Measurements from ENCODE around the gene DCC.

Gene DCC

GRCh38 chr18:53224128-53224778 lies 884.3 kb downstream of the DCC start:
- DNase-seq (ENCODE audit: low read depth in 2 of 2) = no peak

GRCh38 chr18:53225567-53226325 lies 885.7 kb downstream of the DCC start:
- DNase-seq (ENCODE audit: low read depth in 2 of 2) = no peak

DNA sequence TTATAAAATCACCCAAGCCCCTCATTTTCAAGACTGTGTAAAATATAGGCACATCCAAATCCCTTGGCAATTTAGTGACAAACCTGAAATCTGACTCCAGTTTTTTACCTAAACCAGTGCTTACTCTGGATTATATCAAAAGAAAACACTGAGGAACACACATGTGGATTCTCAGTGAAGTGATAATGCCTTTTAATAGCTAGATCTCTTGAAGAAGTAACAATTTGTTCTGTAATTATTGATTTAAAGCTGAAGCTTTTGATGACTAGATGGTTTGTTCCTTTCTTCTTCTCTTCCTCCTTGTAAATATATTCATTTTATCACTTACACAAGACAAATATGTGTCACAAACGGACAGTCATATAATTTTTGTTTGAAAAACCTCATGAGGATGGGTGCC lies 894.6 kb downstream of the DCC start:
- no peak for DNase-seq (ENCODE audit: low read depth in 2 of 2)

GRCh38 chr18:53241161-53241560 lies 901.2 kb downstream of the DCC start:
- no peak for DNase-seq (ENCODE audit: low read depth in 2 of 2)

DNA sequence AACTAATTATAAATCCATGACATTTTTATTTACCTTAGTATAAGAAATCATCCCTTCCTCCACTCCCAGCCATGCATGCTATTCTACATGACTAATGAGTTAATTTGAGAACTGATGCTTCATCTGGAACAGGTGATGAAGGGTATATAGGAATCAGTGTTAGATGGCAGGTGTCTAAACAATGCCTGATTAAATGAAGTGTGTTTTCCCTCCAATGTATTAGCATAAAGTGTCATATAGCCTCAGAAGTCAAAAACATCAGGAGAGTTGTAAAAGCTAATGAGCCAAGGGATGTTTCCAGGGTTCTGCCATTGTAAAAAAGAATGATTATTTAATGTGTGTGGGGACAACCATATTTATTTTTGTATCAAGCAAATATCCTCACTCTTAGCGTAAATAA lies 913.8 kb downstream of the DCC start:
- no peak for DNase-seq (ENCODE audit: low read depth in 2 of 2)

DNA sequence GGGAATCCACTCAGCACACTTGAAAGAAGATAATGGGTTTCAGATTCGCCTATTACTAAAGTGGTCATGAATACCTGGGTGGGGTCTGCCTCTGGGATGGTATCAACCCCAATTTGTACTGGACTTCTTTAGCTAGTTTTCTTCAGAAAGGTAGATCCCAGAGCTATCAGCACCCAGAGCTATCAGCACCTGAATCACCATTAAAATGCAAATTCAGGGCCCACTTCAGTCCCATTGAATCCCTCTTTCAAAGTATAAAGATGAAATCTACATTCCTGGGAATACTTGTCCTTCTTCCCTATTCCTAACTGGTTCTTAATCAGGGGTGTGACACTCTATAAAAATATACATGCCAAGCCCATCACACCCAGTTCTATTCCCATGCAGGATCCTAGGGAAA lies 914.3 kb downstream of the DCC start:
- DNase-seq (ENCODE audit: low read depth in 2 of 2) = no peak

GRCh38 chr18:53261241-53261640 lies 921.2 kb downstream of the DCC start:
- no peak for DNase-seq (ENCODE audit: low read depth in 2 of 2)

- no peak for DNase-seq (ENCODE audit: low read depth in 2 of 2)
Observed at GRCh38 chr18:53266850-53267249, 926.9 kb downstream of the DCC start.

DNA sequence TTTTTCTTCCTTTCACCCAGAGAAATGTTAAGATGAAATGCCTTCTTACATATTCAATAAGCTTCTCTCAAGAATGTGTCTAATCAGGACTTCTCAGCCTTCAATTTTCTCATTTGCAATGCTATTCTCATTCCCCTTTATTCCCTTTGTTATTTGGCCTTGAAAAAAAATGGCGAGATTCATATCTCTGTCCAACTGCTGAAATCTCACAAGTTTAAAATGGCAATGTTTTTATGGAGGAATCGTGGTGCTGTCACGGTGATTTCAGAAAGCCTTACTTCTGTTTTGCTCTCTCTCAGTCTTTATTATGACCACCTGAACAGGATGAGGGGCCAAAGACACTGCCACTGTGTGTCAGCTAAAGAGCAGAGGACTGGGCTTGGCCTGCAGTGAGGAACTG lies 928.5 kb downstream of the DCC start:
- DNase-seq (ENCODE audit: low read depth in 2 of 2) = no peak

GRCh38 chr18:53281406-53281805 lies 941.4 kb downstream of the DCC start:
- no peak for DNase-seq (ENCODE audit: low read depth in 2 of 2)

GRCh38 chr18:53283708-53284107 lies 943.7 kb downstream of the DCC start:
- no peak for DNase-seq (ENCODE audit: low read depth in 2 of 2)

GRCh38 chr18:53305461-53305860 lies 965.5 kb downstream of the DCC start:
- DNase-seq (ENCODE audit: low read depth in 2 of 2) = no peak

DNA sequence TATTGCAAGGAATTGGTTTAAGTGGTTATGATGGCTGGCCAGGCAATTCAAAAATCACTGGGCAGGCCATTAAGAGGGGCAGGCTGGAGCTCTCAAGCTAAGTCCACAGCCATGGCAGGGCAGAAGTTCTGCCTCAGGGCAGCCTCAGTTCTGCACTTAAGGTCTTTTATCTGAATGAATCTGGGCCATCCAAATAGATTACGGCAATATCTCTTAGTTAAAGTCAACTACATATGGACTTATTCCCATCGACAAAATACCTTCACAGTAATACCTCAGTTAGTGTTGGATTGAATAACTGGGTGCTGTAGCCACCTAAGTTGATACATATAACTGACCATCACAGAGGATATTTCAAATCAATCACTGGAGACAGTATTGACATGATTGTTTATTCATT lies 979.6 kb downstream of the DCC start:
- no peak for DNase-seq (ENCODE audit: low read depth in 2 of 2)

DNA sequence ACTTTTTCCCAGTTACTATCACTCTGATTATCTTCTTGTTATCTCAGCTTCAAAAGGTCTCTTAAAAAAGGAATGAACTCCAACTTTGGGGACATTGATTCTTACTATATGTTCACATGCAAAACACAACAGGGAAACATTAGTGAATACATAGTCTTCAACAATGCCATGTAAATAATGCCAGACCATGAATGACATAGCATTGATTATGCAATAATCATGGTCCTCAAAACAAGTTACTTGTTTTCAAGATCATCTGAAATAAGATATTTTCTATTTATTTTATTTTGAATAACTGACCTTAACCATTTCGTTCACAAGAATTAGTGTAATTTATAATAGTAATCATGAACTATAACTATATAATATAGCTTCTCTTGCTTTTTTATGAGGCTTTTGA lies 982.2 kb downstream of the DCC start:
- DNase-seq (ENCODE audit: low read depth in 2 of 2) = no peak

DNA sequence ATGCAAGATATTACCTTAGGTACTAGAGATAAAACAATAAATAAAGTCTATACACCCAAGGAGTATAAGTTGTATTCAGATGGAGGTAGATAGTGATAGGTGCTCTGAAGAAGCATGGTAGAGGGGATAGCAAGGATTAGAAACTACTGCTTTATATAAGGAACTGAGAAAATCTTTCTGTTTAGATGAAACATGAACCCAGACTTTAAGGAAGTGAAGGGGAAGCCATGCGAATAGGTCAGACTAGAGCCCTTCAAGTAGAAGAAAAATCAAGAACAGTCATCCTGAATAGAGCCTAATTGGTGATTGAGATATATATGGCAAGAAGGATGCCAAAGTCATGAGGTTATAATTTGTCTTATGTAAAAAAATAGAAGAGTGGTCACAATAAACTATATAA lies 984.4 kb downstream of the DCC start:
- DNase-seq (ENCODE audit: low read depth in 2 of 2) = no peak

- no peak for DNase-seq (ENCODE audit: low read depth in 2 of 2)
Observed at GRCh38 chr18:53360501-53361443, 1020.8 kb downstream of the DCC start.

DNA sequence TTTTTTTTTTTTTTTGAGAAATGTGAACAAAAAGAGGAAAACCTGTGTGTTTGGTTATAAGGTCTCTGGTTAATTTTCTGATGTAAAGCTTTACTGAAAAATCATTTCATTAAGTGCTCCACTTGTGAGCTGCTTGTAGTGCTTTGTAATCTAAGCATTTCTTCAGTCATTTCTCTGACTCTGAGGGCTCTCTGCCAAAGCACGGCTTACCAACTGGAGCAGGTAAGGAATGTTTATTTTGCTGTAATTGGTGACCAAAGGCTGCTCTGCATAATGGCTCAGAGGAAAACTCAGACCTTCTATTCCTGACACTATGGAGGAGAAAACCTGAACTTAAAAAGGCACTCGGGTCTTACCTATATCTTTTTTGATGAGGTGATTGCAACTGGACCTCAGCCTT lies 1035.6 kb downstream of the DCC start:
- DNase-seq (ENCODE audit: low read depth in 2 of 2) = no peak

DNA sequence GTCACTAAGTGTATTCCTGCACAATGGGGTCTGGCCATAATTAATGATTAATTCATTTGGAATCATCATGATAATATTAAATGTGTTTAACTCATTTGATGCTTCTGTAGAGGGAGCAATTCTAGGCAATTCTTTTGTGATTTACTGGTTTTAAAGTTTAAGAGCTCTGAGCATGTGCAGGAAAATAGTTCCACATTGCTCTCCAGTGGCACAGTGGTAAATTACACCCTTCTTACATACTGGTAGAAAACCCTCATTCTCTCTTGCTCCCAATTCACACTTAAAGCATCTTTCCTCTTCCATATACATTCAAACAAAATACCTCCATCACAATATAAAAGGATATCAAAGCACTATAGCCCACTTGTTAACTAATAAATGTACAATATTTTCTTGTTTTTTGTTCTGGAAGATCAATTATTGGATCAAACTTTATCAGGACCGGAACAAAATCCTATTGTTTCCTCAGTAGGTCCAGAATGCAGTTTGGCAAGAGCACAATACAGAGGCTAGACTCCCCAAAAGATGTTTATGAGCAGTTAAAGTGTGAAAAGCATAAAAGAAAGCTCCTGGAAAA lies 1040.2 kb downstream of the DCC start:
- no peak for DNase-seq (ENCODE audit: low read depth in 2 of 2)

DNA sequence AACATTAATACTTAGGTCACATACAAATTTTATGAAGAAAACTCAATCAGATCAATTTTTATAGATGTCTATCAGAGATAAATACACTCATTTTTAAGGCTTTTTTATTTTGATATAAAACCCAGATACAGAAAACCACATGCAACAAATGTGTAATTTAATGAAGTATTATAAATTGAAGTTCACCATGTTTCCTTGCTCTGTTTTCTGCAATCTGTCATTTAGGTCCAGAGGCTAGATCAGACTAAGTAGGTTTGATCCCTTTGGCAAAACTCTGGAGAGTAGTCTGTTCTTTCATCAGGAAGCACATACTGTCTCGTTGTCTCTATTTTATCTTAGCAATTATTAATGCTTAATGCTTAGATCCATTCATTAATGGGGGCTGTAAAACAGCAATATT lies 1042.9 kb downstream of the DCC start:
- DNase-seq (ENCODE audit: low read depth in 2 of 2) = no peak

DNA sequence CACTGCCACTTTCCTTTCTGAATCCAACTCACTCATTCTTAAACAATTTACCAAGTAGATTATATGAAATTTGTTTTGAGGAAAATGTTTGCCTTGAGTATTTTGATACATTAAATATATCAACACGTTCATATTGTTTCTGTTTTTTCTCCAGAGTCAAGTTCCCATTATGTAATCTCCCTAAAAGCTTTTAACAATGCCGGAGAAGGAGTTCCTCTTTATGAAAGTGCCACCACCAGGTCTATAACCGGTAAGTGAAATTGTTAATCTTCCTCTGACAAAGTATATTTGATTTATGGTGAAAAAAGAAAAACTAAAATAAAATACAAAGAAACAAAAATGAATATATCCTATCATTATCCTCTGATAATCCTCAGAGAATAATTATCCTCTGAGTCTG lies 1045.9 kb downstream of the DCC start:
- no peak for DNase-seq (ENCODE audit: low read depth in 2 of 2)

- DNase-seq (ENCODE audit: low read depth in 2 of 2) = no peak
Observed at GRCh38 chr18:53387581-53387980, 1047.6 kb downstream of the DCC start.

- no peak for DNase-seq (ENCODE audit: low read depth in 2 of 2)
Observed at GRCh38 chr18:53402670-53403069, 1062.7 kb downstream of the DCC start.

Data from stimulated activated CD8-positive, alpha-beta memory T cell treated with anti-CD3 and anti-CD28 coated beads, Interleukin-15, amount 100 ng/mL, for 4 hours (primary cell).